ENCODE data around the gene SHPK.

The SHPK gene

GRCh38 chr17:3636154-3636907 lies at the start of gene SHPK, which contains the start of gene CTNS (continued):
- TF ChIP-seq HIC1 (tag by site-specific recombination; IDR thresholded peaks at IDR 0.05) (no peak), ZNF580 (tag by site-specific recombination; IDR thresholded peaks at IDR 0.05) (no peak), ZNF302 (tag by site-specific recombination; IDR thresholded peaks at IDR 0.05; ENCODE audit: low read depth) (no peak), ZBTB1 (tag by site-specific recombination; IDR thresholded peaks at IDR 0.05) (no peak), ZNF404 (tag by site-specific recombination; IDR thresholded peaks at IDR 0.05) (no peak), ZNF692 (tag by site-specific recombination; IDR thresholded peaks at IDR 0.05) (peak; percentile 50), ZNF639 (tag by site-specific recombination; IDR thresholded peaks at IDR 0.05) (peak; percentile 50; the same call in 1 of the 2 replicates), ZBTB7A (tag by site-specific recombination; IDR thresholded peaks at IDR 0.05; ENCODE audit: low read depth) (peak; percentile 61; the same call in 1 of the 2 replicates), ZNF221 (tag by site-specific recombination; IDR thresholded peaks at IDR 0.05; ENCODE audit: borderline replicate concordance) (no peak), ZNF704 (tag by site-specific recombination; IDR thresholded peaks at IDR 0.05) (peak; percentile 84), ZNF561 (tag by site-specific recombination; IDR thresholded peaks at IDR 0.05; ENCODE audit: borderline replicate concordance) (no peak), ZNF350 (tag by site-specific recombination; IDR thresholded peaks at IDR 0.05) (no peak), TRIM28 (IDR thresholded peaks at IDR 0.05; ENCODE audit: borderline replicate concordance, low read length) (no peak), ZNF133 (tag by site-specific recombination; IDR thresholded peaks at IDR 0.05) (no peak), ZNF148 (tag by site-specific recombination; IDR thresholded peaks at IDR 0.05; ENCODE audit: borderline replicate concordance) (no peak), WT1 (tag by site-specific recombination; IDR thresholded peaks at IDR 0.05) (no peak), ZFP69B (tag by site-specific recombination; IDR thresholded peaks at IDR 0.05) (peak; percentile 62; the same call in 1 of the 2 replicates), ZSCAN16 (tag by site-specific recombination; IDR thresholded peaks at IDR 0.05) (no peak), ZNF37A (tag by site-specific recombination; IDR thresholded peaks at IDR 0.05) (no peak), ZNF202 (tag by site-specific recombination; IDR thresholded peaks at IDR 0.05; ENCODE audit: borderline replicate concordance) (no peak), SALL2 (tag by site-specific recombination; IDR thresholded peaks at IDR 0.05; ENCODE audit: borderline replicate concordance) (no peak), ZNF558 (tag by site-specific recombination; IDR thresholded peaks at IDR 0.05) (no peak), ZSCAN4 (tag by site-specific recombination; IDR thresholded peaks at IDR 0.05) (no peak), ZSCAN30 (tag by site-specific recombination; IDR thresholded peaks at IDR 0.05) (peak; percentile 86), ZNF626 (tag by site-specific recombination; IDR thresholded peaks at IDR 0.05) (no peak), ZNF184 (tag by site-specific recombination; IDR thresholded peaks at IDR 0.05) (no peak), ZNF530 (tag by site-specific recombination; IDR thresholded peaks at IDR 0.05; ENCODE audit: low read depth) (no peak), ZNF776 (tag by site-specific recombination; IDR thresholded peaks at IDR 0.05; ENCODE audit: borderline replicate concordance) (no peak)

Measured in HEK293 (cell line).